ENCODE data around the gene PLCB1.
A peak's percentile ranks its signal among the peaks of the same experiment; 100 is the strongest.
"Not testable (repeated sequence)": the region's sequence is repeated elsewhere in the genome, so short reads cannot be mapped to it uniquely, and the experiment has no call there.

PLCB1 gene

DNA sequence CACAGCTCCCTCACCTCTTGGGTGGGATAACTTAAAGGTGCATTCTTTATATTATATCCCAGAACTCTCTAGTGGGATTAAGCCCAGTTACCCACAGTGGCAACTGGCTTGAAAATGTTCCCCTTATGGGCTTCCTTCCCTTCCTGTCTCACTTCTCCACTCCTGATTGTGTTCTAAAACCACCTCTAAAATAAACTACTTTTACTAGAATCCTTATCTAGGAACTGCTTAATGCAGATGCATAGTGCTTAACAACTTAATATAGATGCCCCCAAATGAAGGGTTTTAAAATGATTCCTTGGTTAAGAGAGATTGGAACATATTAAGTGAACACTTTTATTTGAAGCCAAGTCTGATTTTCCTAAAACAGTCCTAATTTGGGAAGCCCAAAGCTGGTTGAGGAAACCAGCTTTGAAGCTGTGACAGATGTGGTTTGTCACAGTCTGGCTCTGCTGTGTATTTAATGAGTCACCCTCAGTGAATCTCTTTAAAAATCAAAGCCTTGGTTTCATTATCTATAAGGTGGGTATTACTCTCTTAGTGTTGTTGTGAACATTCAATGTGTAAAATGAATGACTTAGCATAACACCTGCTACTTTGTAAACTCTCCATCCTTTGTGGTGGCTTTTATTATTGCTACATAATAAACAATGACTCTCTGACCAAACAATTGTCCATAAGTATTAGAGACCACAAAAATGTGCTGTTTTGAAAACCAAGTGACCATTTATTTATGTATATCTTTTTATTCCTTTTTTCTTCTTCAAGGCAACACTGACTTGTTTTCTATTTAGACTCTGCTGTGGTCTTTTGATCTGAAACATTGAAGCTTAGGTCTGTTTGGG, 24.4 kb downstream of the PLCB1 start:
- DNase-seq (ENCODE audit: low read depth) = peak; percentile 24

DNA sequence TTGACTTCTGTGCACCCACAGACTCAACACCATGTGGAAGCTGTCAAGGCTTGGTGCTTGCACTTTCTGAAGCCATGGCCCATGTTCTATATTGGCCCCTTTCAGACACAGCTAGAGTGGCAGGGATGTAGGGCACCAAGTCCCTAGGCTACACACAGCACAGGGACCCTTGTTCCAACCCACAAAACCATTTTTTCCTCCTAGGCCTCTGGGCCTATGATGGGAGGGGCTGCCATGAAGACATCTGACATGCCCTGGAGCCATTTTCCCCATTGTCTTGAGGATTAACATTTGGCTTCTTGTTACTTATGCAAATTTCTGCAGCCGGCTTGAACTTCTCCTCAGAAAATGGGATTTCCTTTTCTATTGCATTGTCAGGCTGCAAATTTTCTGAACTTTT, 27.2 kb downstream of the PLCB1 start:
- not testable (repeated sequence) for DNase-seq (ENCODE audit: low read depth)

DNA sequence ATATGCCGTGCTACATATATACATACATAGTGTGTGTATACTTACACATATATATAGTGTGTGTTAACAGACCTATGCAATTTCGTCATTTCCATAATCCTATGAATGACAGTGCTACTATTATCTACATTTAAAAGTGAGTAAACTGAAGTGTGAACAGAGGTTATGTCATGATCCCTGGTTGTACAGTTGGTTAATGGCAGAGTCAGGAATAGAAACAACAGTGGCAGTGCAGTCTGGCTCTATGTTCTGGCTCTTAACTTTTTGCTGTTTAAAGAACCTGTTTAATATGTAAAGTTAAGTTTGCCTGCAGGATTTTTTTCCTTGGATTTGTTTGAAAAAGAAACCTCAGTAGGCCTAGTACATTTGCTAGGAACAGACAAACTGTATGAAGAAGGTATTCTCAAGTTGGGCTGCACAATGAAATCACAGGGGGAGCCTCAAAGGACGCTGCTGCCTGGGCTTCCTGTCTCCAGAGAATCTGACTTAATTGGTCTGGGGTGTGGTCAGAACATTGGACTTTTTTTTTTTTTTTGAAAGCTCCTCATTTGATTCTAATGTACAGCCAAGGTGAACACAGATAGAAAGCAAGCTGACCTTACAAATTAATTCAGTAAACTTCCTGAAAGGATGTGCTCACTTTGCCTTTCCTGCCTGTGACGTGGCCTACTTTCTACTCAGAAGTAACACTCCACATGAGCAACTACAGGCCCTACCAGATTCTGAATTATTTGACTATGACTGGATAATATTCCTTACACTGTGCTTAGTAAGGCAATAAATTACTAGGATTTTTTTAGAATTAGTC, 29.4 kb downstream of the PLCB1 start:
- DNase-seq (ENCODE audit: low read depth) = peak; percentile 21

DNA sequence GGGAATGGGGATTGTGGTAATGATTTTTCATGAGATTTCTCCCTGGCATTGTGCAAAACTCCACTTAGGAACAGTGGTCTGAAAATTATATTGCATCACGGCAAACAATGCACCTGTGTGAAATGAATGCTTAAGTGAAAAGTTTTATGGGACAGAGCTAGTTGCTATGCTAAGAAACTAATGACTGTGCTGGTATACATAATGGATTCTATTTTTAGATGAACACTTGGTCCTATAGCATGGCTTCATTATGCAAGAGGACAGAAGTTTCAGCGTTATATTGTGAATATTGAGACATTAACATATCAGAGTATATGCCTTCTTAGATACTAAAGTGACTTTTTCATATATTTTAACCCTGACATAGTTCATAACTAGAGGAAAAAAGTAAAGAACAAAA, 30.5 kb downstream of the PLCB1 start:
- DNase-seq (ENCODE audit: low read depth) = no peak

DNA sequence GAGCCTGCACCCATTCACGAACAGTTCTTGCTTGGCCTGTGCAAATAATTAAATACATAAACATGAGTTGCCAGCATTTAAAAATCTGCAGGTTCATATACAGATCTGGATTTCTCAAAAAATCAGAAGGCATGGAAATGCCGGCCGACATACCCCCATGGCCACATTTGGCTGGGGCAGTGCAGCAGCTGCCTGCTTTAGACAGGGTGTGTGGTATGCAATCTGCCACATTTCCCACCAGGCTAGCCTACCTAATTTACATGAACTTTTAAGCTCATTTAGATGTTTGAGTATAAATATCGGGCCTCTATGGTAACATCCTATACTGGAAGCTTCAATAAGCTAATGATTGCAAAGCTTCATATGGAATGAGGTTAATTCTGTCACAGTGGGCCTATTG, 31.5 kb downstream of the PLCB1 start:
- no peak for DNase-seq (ENCODE audit: low read depth)

DNA sequence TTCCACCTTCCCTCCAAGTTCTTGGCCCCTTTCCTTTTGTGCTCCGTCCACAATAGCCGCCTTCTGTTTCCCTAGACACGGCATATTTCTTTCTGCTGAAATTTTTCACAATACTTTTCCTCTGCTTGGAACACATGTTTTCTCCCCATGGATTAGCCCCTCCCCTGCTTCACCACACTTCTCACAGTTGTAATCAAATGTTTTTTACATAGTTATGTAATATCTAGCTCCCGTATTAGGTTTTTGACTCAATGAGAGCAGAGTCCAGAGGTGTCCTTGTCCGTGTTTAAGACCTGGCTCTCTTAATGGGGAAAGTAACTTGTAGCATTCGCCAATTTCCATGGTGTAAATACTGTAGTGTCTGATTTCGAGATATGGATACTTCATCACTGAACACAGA, 34.7 kb downstream of the PLCB1 start:
- DNase-seq (ENCODE audit: low read depth) = no peak

DNA sequence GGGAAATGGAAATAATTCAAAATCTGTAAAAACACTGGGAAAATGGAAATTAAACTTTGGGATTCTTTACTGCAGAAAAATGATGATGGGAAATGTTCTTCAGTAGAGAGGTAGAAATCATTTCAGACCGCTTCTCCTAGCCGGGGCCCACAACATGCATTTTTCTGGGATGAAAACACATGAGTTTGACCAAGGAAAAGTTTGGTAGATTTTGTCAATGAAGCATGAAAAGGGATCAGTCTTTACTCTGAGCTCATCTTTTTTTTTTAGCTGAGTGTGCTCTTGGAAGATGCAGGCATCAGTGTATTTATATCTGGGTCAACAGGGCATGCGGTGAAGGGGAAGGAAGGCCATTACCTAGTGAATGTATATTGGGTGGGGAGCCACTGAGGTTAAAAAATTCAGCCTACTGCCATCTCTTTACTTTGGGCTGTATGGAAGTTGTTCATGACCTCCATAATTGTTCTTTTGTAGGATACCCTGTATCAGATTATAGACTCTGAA, 36.8 kb downstream of the PLCB1 start:
- DNase-seq (ENCODE audit: low read depth) = no peak

DNA sequence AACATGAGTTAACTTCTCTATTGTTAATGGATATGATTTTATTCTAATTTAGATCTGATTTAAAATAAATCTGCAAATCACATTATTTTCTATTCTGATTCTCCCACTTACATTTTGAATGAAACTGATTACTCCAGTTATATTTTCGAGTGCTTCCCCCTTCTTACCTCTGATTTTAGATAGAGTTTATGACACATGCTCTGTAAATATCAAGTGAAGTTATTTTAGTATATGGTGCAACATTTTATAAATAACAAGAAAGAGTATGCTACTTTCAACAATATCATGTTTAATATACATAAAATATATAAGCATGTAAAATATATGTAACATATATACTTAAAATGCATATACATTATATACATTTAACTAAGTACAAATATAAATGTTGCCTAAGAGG, 38.9 kb downstream of the PLCB1 start:
- no peak for DNase-seq (ENCODE audit: low read depth)

DNA sequence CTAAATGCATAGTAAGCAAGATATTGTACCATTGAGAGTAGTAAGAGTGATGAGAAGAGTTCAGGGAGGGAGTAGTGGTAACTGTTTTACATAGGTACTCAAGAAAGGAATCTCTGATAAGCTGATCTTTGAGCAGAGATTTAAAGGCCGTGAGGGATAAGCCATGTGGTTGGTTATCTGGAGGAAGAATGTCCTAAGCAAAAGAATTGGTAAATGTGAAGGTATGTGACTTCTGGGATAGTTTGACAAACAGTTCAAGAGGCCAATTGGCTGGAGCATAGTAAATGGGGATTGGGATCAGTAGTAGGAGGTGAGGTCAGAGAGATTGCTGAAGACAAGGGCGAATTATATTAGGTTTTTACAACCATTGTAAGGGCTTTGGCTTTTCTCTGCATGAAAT, 40.1 kb downstream of the PLCB1 start:
- DNase-seq (ENCODE audit: low read depth) = peak; percentile 62

DNA sequence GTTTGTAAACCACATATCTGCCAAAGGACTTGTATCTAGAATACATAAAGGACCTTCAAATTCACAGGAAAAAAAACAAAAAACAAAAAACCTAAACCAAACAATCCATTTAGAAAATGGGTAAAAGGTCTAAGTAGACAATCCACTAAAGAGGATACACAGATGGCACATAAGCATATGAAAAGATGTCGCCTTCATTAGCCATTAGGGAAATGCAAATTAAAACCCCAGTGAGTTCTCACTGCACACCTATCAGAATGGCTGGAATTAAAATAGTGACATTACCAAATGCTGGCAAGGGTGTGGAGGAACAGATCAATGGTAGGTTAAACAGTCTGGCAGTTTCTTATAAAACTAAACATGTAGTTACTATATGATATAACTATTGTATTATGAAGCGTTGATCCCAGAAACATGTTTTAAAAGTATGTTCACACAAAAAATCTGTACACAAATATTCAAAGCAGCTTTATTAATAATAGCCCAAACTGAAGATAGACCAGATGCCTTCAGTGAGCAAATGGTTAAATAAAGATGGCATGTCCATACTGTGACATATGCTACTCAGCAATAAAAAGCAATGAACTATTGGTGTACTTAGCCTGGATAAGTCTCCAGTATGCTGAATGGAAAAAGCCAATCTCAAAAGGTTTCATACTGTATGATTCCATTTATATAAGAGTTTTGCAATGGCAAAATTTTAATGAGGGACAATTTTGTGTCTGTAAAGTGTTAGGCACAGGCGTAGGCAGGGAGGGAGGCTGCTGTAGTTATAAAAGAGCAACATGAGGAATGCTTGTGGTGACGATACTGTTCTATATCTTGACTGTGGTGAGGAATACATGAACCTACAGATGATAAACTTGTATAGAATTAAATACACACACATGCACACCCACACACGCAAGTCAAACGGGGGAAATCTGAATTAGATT, 43.9 kb downstream of the PLCB1 start:
- no peak for DNase-seq (ENCODE audit: low read depth)

DNA sequence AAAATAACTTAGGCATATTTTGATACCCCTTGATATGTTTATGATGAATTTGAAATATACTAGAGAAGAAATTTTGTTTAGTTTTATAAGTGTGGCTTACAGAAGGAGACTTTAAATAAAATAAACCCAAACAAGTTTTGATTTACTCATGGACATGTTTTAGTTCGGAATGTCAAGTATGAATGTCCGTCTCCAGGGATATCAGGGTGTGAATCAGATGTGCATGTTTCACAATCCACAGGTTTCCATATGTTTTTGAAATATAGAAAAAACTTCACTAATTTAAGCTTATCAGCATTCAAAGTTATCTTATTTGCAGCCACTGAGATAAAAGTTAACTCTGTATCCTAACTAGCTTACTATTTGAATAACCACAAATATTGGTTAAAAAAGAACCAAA, 51.5 kb downstream of the PLCB1 start:
- DNase-seq (ENCODE audit: low read depth) = peak; percentile 71

DNA sequence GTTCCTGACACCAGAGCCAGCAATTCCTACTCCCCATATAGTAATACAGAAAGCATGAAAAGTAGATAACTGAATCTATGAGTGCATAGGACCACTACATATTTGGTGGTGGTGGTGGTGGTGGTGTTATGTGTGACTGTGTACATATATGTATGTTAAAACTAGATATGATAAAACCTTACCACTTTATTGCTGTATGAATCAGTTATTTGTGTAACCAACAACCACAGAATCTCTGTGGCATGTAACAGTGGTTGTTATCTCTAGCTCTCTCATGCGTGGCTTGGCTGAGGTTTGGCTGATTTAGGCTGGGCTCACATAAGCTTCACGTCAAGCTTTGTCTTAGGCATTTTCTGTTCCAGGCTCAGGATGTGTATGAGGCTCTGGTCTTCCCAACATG, 55.7 kb downstream of the PLCB1 start:
- peak; percentile 87 for DNase-seq (ENCODE audit: low read depth)

DNA sequence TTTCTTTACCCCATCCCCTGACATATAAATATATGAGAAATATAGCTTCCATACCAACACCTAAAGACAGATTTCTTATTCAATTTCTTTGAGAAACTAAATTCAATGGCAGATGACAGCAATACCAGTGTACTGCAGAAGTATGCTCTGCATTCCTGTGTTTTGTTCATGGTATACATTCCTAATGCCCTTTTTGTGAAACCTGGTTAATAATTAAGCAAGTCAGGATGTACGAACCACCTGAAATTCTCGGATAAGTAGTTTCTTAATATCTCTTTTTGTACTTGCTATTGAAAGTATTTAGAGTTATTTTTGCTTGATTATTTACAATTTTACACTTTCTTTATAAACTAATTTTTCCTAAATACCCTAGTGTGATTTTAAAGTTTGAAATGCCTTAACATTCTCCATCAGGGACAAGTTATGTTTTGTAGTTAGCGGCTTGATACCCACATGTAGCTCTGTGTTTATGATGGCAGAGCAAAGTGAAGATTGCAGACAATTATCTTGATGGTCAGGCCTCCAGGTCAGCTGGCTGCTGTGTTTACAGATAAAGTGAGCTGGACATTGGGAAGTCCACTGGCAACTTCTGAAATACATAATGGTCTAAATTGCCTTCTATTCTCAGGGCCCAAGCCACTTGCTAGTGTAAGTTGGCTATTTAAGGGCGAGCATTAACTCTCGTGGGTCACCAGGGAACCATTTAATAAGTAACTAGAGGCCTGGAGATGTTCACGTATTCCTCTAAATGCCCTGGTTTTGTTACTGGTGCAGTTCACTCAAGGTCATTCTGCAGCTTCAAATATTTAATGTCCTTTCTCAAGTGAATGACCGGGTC, 58.2 kb downstream of the PLCB1 start:
- DNase-seq (ENCODE audit: low read depth) = no peak

DNA sequence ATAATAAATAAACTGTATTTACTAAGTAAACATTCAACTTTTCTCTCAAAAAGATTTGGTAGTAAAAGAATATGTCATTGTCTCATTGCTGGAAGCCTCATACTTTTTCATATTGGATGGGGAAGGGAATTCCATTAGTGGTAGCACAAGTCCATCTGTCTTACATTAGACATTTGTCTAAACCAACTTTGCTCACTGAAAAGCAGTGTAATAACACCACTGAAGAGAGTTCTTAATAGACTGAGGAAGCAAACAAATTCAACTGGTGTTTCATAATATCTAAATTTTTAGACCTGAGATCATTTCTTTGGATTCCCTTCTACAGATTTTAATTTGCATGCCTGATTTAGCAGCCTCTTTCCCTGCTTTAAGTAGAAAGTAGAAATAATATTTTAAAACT, 62.7 kb downstream of the PLCB1 start:
- no peak for DNase-seq (ENCODE audit: low read depth)

DNA sequence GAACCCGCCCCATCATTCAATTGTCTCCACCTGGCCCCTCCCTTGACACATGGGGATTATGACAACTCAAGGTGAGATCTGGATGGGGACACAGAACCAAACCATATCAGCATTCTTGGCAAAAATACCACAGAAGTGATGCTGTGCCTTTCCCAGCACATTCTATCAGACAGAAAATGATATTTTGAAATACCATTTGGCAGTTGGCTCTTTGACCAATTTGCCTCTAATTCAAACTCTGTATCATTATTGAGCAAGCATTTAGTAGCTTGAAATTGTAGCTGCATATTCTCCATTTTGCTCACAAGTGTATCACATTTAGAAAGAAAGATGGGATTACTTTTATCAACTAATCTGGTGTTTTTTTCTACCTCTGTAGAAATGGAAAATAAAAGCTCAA, 64.0 kb downstream of the PLCB1 start:
- no peak for DNase-seq (ENCODE audit: low read depth)

DNA sequence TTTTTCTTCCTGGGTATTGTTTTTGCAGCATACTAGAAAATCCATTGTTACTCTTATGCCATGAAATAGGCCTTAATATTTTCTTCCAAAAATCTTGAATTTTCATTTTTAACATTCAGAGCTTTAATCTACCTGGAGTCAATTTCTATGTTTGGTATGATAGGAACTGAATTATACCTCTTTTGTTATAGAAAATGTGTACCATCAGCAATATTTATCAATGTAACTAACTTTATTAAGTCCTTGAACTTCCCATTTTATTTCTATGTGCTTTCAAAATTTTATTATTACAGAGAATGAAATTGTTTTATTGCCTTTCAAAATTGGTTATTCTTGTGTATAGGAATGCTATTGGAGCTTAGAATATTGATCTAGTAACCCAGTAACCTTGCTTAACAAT, 68.2 kb downstream of the PLCB1 start:
- no peak for DNase-seq (ENCODE audit: low read depth)

DNA sequence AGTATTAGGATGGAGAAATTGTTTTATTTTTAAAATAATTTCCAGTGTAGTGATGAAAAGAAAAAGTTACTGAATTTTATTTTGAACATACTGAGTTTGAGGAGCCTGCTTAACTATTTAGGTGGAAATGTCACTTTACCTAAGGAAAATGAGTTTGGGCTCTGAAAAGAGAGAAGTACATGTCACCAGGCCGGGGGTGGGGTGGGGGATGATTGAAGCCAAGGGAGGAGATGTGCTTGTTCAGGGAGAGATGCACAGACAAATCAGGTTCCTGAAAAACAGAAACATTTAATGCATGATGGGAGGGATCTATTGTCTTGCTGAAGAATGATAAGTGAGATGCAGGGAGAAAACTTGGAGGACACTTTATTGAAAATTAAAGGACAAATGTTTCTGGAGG, 71.3 kb downstream of the PLCB1 start:
- no peak for DNase-seq (ENCODE audit: low read depth)

DNA sequence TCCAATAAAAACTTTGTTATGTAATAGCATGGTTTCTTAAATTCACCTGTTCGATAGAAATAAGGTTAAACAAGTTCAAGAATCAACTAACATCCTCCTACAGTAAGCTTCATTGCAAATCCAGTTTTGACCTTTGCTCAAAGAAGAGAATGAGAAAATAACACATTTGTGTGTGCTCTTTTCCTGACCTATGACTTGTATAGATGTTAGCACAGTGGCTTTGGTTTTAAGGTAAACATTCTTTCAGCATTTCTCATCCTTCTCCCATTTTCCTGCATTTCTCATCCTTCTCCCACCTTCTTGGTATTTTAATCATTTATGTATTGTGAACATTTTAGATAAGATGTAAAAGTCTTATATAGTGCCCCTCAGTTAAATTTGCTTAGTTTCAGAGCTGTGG, 73.9 kb downstream of the PLCB1 start:
- DNase-seq (ENCODE audit: low read depth) = no peak

DNA sequence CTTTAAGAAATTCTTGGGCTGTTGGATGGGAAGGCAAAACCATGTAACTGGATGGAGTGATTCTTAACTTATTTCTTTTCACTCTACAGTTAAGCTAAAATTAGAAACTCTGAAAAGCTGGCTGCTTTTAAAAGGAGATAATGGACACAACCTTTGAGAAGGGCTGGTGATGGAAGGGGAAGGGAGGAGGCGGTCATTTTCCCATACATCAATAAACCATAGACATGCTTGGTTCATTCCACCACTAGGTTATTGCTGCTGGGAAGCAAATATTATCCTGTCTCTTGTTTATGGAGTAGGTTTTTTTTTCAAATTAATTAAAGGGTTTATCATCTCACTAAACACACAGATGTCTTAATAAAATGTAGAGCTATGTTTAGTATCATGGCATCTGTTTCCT, 76.2 kb downstream of the PLCB1 start:
- no peak for DNase-seq (ENCODE audit: low read depth)

DNA sequence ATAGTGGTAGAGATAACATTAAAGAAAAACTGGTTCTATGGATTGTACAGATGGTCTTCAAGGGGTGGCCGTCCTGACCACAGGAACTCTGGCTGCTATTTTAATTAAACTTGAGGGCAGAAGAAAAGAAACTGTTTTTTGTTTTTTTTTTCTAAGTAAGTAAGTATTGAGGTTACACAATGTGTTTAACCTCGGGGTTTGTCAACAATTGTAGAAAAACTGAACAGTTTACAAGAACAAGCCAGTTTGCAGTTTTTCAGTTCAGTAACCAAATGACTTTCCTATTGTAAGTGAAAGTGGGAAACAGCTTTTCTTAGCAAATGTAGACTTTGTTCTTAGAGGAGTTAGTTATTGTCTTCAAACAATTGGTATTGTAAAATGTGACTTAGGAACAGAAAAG, 77.0 kb downstream of the PLCB1 start:
- DNase-seq (ENCODE audit: low read depth) = peak; percentile 83

DNA sequence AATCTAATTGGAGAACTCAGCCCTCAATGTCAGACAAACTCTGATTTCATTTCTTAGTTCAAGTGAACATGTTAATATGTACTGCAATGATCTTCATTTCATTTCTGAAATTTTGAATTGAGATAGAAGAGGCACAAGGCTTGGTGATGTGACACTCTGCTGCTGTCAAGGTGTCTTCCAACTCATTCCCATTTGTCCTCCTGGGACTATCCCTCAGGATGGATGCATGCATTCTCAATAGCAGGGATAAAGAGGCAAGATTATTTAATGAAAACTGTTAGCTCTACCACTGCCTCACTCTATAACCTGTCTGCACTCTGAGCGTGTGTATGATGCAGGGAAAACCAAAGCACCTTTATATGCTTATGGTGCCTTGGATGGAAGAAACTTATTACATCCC, 78.7 kb downstream of the PLCB1 start:
- DNase-seq (ENCODE audit: low read depth) = no peak

All from amniotic epithelial cell (primary cell).